ENCODE measurements around the gene ACTMAP.
"Not testable (repeated sequence)": the region's sequence is repeated elsewhere in the genome, so short reads cannot be mapped to it uniquely, and the experiment has no call there.

The ACTMAP gene

GRCh38 chr19:40739030-40739839 lies 11.0 kb downstream of the ACTMAP start:
- no peak overlapping the region for H3K4me3 ChIP-seq (ENCODE audit: low read depth, low read length)
- no peak for DNase-seq (ENCODE audit: low read depth)
- TF ChIP-seq CTCF (conservative IDR thresholded peaks at IDR 0.05; ENCODE audit: low read depth, low read length): no peak

GRCh38 chr19:40737102-40737644 lies 13.1 kb downstream of the ACTMAP start:
- no peak for DNase-seq (ENCODE audit: low read depth)
- no peak for TF ChIP-seq CTCF (conservative IDR thresholded peaks at IDR 0.05; ENCODE audit: low read depth, low read length)
- no peak overlapping the region for H3K4me3 ChIP-seq (ENCODE audit: low read depth, low read length)

- TF ChIP-seq CTCF (conservative IDR thresholded peaks at IDR 0.05; ENCODE audit: low read depth, low read length): no peak
- H3K4me3 ChIP-seq (ENCODE audit: low read depth, low read length): no peak overlapping the region
- no peak for DNase-seq (ENCODE audit: low read depth)
These were observed 13.6 kb downstream of the ACTMAP start for GRCh38 chr19:40736661-40737060.

- no peak for TF ChIP-seq CTCF (conservative IDR thresholded peaks at IDR 0.05; ENCODE audit: low read depth, low read length)
- DNase-seq (ENCODE audit: low read depth): no peak
- no peak overlapping the region for H3K4me3 ChIP-seq (ENCODE audit: low read depth, low read length)
These were observed 15.1 kb downstream of the ACTMAP start for GRCh38 chr19:40735013-40735771.

DNA sequence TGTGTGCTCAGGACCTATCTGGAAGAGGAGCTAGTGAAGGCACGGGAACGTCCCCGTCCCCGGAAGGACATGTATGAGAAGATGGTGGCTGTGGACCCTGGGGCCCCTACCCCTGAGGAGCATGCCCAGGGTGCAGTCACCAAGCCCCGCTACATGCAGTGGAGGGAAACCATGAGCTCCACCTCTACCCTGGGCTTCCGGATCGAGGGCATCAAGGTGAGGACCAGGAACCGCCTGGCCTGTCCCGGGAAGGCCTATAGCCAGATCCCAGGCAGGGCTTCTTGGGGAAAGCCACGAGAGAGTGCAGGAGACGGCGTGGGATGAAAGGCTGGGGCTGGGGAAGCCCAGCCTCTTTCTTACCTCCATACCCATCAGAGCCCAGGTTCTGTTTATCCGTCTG lies 17.1 kb downstream of the ACTMAP start:
- no peak for DNase-seq (ENCODE audit: low read depth)
- no peak overlapping the region for H3K4me3 ChIP-seq (ENCODE audit: low read depth, low read length)
- no peak for TF ChIP-seq CTCF (conservative IDR thresholded peaks at IDR 0.05; ENCODE audit: low read depth, low read length)

DNA sequence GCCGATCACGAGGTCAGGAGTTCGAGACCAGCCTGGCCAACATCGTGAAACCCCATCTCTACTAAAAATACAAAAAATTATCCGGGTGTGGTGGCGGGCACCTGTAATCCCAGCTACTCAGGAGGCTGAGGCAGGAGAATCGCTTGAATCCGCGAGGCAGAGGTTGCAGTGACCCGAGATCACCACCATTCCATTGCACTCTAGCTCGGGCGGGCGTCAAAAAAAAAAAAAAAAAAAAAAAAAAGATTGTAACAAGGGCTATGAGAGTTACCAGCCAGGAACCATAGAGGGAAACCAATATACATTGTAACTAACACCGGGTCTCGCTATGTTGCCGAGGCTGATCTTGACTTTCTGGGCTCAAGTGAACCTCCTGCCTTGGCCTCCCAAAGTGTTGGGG lies 18.0 kb downstream of the ACTMAP start:
- not testable (repeated sequence) for H3K4me3 ChIP-seq (ENCODE audit: low read depth, low read length); DNase-seq (ENCODE audit: low read depth)

DNA sequence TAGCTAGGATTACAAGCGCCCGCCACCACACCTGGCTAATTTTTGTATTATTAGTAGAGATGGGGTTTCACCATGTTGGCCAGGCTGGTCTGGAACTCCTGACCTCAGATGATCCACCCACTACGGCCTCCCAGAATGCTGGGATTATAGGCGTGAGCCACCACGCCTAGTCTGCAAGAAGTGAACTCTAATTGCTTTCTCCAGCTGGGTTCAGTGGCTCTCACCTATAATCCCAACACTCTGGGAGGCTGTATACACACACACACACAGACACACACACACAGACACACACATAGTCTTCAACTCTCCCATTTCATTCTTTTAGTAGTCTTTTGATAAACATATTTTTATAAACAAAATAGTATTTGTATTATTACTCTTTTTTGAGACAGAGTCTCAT lies 20.2 kb downstream of the ACTMAP start:
- not testable (repeated sequence) for H3K4me3 ChIP-seq (ENCODE audit: low read depth, low read length); DNase-seq (ENCODE audit: low read depth)

DNA sequence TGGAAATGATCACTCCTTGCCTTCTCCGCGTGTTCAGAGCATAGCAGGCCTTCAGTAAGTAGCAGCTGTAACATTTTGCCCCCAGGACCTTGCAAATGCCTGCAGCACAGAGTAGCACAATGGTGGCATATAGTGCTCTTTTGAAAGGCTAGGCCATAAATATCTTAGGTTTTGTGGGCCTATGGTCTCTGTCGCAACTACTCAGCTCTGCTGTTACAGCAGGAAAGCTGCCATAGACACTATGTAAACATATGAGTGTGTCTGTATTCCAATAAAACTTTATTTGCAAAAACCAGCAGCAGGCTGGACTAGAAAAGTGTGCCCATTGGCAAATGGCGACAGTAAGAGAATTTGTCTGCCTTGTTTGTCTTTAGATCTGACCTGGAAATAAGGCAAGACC lies 24.0 kb downstream of the ACTMAP start:
- TF ChIP-seq CTCF (conservative IDR thresholded peaks at IDR 0.05; ENCODE audit: low read depth, low read length): no peak
- no peak for DNase-seq (ENCODE audit: low read depth)
- no peak overlapping the region for H3K4me3 ChIP-seq (ENCODE audit: low read depth, low read length)

Measured in choroid plexus epithelial cell (primary cell).